KMS-11 (cell line): ENCODE results near the gene POU6F2.

Source experiments
- H2AFZ ChIP-seq: fragments of 200-600 bp; sonication (generic); 2 replicates; pipeline ENCODE4 v1.6.1; 2016; ENCODE audit warnings: antibody characterized with exemption, mixed run types, low read depth
- H3K27ac ChIP-seq: fragments of 200-600 bp; sonication (generic); 2 replicates; pipeline ENCODE4 v1.6.1; 2016; ENCODE audit warnings: mild to moderate bottlenecking, mixed run types
- H3K27me3 ChIP-seq: fragments of 200-600 bp; sonication (generic); 2 replicates; pipeline ENCODE4 v1.6.1; 2017; ENCODE audit warnings: mild to moderate bottlenecking, low read depth, mixed run types, moderate library complexity; ENCODE audit not compliant: insufficient read depth
- H3K36me3 ChIP-seq: fragments of 200-600 bp; sonication (generic); 2 replicates; pipeline ENCODE4 v1.6.1; 2017; ENCODE audit warnings: mild to moderate bottlenecking, mixed run types; ENCODE audit not compliant: insufficient read depth
- H3K4me1 ChIP-seq: fragments of 200-600 bp; sonication (generic); 2 replicates; pipeline ENCODE4 v1.6.1; 2016; ENCODE audit warnings: mild to moderate bottlenecking, low read depth, mixed run types; ENCODE audit not compliant: poor library complexity, severe bottlenecking
- H3K4me2 ChIP-seq: fragments of 200-600 bp; sonication (generic); 2 replicates; pipeline ENCODE4 v1.7.0; 2016; ENCODE audit warnings: mild to moderate bottlenecking, mixed run types
- H3K4me3 ChIP-seq: fragments of 200-600 bp; sonication (generic); IDR thresholded peaks from 2 replicates; pipeline ENCODE4 v1.6.1; 2017; ENCODE audit warnings: low read depth, low read length, mixed read lengths; ENCODE audit not compliant: insufficient read depth
- H3K79me2 ChIP-seq: fragments of 200-600 bp; sonication (generic); 2 replicates; pipeline ENCODE4 v1.6.1; 2016; ENCODE audit warnings: low read depth, mixed run types; ENCODE audit not compliant: insufficient read depth
- H3K9ac ChIP-seq: fragments of 200-600 bp; sonication (generic); 2 replicates; pipeline ENCODE4 v1.6.1; 2016; ENCODE audit warnings: mild to moderate bottlenecking, mixed run types
- H4K20me1 ChIP-seq: fragments of 200-600 bp; sonication (generic); 2 replicates; pipeline ENCODE4 v1.6.1; 2016; ENCODE audit warnings: mild to moderate bottlenecking, mixed run types; ENCODE audit not compliant: insufficient read depth
- TF ChIP-seq, protein P1 (sequence below): fragments of 200-600 bp; sonication (generic); conservative IDR thresholded peaks from 2 replicates; pipeline ENCODE4 v1.6.1; 2017; ENCODE audit warnings: low read depth, mild to moderate bottlenecking, antibody characterized with exemption, low read length, moderate library complexity, mixed read lengths

POU6F2 gene

DNA sequence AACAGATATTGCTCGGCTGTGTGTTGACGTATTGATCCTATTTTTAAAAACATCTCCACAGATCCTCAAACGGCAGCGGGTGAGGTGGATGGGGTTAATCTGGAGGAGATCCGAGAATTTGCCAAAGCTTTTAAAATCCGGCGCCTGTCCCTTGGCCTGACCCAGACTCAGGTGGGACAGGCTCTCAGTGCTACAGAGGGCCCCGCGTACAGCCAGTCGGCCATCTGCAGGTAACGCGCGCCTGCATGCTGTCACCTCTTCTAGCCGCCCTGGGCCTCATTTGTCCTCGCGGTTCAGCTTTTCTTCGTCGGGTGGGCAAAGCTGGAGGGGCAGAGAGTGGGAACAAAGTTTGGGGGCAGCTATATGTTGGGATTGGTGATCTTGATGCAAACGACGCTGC lies 482.8 kb downstream of the POU6F2 start:
- H3K4me2 ChIP-seq, result no peak overlapping the region
- H3K4me3 ChIP-seq, result no peak overlapping the region
- H4K20me1 ChIP-seq, result no peaks in the 10 kb centered on the region
- no peak overlapping the region for H3K9ac ChIP-seq
- no peaks in the 10 kb centered on the region for H3K36me3 ChIP-seq
- no peaks in the 10 kb centered on the region for H3K79me2 ChIP-seq
- no peak overlapping the region for H2AFZ ChIP-seq
- no peaks in the 10 kb centered on the region for H3K27me3 ChIP-seq
- TF ChIP-seq, protein P1, sequence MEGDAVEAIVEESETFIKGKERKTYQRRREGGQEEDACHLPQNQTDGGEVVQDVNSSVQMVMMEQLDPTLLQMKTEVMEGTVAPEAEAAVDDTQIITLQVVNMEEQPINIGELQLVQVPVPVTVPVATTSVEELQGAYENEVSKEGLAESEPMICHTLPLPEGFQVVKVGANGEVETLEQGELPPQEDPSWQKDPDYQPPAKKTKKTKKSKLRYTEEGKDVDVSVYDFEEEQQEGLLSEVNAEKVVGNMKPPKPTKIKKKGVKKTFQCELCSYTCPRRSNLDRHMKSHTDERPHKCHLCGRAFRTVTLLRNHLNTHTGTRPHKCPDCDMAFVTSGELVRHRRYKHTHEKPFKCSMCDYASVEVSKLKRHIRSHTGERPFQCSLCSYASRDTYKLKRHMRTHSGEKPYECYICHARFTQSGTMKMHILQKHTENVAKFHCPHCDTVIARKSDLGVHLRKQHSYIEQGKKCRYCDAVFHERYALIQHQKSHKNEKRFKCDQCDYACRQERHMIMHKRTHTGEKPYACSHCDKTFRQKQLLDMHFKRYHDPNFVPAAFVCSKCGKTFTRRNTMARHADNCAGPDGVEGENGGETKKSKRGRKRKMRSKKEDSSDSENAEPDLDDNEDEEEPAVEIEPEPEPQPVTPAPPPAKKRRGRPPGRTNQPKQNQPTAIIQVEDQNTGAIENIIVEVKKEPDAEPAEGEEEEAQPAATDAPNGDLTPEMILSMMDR, result no peak
- no peak overlapping the region for H3K27ac ChIP-seq
- H3K4me1 ChIP-seq, result peaks cover 4% of the 10 kb centered on the region

DNA sequence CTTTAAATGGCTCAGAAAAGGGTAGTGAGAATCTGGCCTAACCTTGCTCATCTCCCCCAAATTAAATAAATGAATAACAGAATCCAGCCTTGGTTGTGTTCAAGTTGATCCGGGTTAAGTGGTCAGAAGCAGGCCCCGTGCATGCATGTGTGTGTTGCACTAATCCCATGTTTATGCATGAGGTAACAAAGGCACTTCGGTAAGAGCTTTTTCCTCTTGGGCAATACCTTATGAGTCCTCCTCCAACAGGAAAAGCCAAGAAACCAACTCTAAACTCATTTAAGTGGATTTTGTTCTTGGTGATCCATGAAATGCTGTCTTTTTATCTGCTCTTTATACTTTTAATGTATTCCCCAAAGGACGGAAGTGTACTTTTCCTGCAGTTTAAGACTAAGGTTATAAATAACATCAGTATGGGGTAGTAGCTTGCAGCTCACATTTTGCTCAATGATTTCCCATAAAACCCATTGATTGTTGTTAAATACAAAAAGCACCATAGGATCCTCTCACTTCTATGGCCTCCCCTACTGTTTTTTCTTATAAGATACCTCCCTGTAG lies 483.6 kb downstream of the POU6F2 start:
- H3K36me3 ChIP-seq, result no peaks in the 10 kb centered on the region
- no peak overlapping the region for H3K27ac ChIP-seq
- no peak overlapping the region for H3K9ac ChIP-seq
- TF ChIP-seq, protein P1, result no peak
- H3K4me3 ChIP-seq, result no peak overlapping the region
- H3K27me3 ChIP-seq, result no peaks in the 10 kb centered on the region
- no peak overlapping the region for H2AFZ ChIP-seq
- no peaks in the 10 kb centered on the region for H3K79me2 ChIP-seq
- H4K20me1 ChIP-seq, result no peaks in the 10 kb centered on the region
- H3K4me2 ChIP-seq, result no peak overlapping the region
- H3K4me1 ChIP-seq, result peaks cover 4% of the 10 kb centered on the region

DNA sequence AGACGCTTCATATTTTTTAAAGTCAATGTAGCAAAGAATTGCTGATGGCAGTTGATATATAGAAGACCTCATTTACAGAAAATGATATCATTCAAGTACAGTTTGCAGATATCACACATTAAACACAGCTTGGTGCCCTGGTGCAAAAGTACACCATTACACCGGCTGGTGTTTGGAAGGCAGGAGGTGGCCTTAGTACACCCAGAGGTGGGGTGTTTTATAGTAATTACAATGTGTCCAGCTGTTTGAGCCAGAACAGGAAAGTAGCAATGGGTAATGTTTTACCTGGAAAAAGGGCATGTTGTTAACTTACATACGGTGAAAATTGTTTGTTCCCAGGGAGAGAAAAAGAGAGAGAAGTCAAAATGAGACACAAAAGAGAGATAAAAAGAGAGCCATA lies 485.5 kb downstream of the POU6F2 start:
- no peaks in the 10 kb centered on the region for H3K27me3 ChIP-seq
- H3K9ac ChIP-seq, result no peak overlapping the region
- no peak overlapping the region for H3K4me2 ChIP-seq
- no peak overlapping the region for H3K27ac ChIP-seq
- no peaks in the 10 kb centered on the region for H4K20me1 ChIP-seq
- no peaks in the 10 kb centered on the region for H3K79me2 ChIP-seq
- no peak overlapping the region for H3K4me3 ChIP-seq
- no peaks in the 10 kb centered on the region for H3K36me3 ChIP-seq
- H2AFZ ChIP-seq, result no peak overlapping the region
- TF ChIP-seq, protein P1, result no peak
- peaks cover 4% of the 10 kb centered on the region for H3K4me1 ChIP-seq

DNA sequence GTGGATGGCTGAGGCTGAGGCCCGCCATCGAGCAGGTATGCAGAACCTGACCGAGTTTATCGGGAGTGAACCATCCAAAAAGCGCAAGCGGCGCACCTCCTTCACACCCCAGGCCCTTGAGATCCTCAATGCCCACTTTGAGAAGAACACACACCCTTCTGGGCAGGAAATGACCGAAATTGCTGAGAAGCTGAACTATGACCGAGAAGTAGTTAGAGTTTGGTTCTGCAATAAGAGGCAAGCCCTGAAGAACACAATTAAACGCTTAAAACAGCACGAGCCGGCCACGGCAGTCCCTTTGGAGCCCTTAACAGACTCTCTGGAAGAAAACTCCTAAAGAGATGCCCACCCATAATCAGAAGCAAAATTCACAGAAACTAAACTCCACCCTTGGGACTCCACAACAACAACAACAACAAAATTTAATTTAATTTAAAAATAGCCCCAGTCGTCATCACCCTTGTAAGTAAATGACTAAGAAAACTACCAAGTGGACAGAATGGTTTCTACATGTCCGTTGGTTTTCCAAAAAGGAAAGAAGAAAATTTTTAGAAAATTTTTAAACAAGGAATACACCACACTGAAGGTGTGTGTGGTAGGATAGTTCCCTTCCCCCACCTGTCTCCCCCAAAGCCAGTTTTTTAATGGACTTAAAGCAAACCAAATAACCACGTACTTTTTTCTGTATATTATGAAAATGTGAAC lies 486.8 kb downstream of the POU6F2 start:
- Histone ChIP-seq H4K20me1 (no peaks in the 10 kb centered on the region), H3K79me2 (no peaks in the 10 kb centered on the region), H2AFZ (peak overlapping the region; percentile 72; the same call in 1 of the 2 replicates), H3K4me3 (no peak overlapping the region), H3K9ac (no peak overlapping the region), H3K27me3 (no peaks in the 10 kb centered on the region), H3K36me3 (no peaks in the 10 kb centered on the region), H3K4me2 (peak overlapping the region; percentile 53; the same call in 1 of the 2 replicates), H3K4me1 (peaks cover 4% of the 10 kb centered on the region), H3K27ac (no peak overlapping the region)
- TF ChIP-seq, protein P1, result no peak
